ENCODE measurements around the gene BBX.

DNA sequence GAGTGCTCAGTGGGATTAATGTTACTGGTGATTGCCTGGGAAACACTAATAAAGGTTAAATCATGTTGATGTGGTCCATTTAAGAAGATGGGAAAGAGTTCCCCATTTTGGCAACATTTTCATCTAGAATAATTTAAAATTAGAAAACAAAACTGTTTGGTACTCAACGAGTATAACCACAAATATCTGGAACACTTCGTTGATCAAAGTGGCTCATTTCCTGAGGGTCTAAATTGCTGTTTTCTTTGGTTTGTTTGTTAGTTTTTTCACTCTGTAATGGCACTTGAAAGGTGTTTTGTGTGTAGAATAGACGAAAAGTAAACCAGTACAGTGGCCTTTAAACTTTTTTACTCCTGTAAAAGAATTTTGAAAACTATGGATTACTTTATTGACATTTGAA is 73.9 kb downstream of the BBX start:
- TF ChIP-seq, protein P1, sequence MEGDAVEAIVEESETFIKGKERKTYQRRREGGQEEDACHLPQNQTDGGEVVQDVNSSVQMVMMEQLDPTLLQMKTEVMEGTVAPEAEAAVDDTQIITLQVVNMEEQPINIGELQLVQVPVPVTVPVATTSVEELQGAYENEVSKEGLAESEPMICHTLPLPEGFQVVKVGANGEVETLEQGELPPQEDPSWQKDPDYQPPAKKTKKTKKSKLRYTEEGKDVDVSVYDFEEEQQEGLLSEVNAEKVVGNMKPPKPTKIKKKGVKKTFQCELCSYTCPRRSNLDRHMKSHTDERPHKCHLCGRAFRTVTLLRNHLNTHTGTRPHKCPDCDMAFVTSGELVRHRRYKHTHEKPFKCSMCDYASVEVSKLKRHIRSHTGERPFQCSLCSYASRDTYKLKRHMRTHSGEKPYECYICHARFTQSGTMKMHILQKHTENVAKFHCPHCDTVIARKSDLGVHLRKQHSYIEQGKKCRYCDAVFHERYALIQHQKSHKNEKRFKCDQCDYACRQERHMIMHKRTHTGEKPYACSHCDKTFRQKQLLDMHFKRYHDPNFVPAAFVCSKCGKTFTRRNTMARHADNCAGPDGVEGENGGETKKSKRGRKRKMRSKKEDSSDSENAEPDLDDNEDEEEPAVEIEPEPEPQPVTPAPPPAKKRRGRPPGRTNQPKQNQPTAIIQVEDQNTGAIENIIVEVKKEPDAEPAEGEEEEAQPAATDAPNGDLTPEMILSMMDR (conservative IDR thresholded peaks at IDR 0.05 in 1 of 2, IDR thresholded peaks at IDR 0.05 in 1 of 2; ENCODE audit: extremely low read depth in 1 of 2, insufficient read depth in 1 of 2, low read depth in 1 of 2, low read length in 2 of 2), result no peak
- no peak for TF ChIP-seq EZH2 (IDR thresholded peaks at IDR 0.05; ENCODE audit: borderline replicate concordance, low read length)

All from mammary epithelial cell (primary cell).